PC-3 (cell line): ENCODE results near the gene GPC1. TPM values are rescaled to one million over a fixed set of nuclear protein-coding genes. Genes with fewer than 3 reads are reported as not detected.

Experiments
- ATAC-seq: fragments of 200-7000 bp; cut with Tn5 transposase; 2 replicates; pipeline ENCODE4 v1.9.1; 2020; ENCODE audit warnings: mild to moderate bottlenecking, moderate library complexity
- BruUV-seq: library from RNA; stranded (reverse); fragments of 400-500 nt; replicated peaks from 2 replicates; lab custom pipeline; 2021; lab: Mats Ljungman, UMichigan
- CTCF ChIA-PET: fragments of 300-600 bp; sonication (Branson Sonifier 250); formaldehyde crosslinking; loops from one replicate; lab custom pipeline; 2022; ENCODE audit warnings: antibody characterized with exemption; lab: Charles Lee
- POLR2A ChIA-PET: fragments of 300-600 bp; sonication (Branson Sonifier 250); formaldehyde crosslinking; loops from one replicate; lab custom pipeline; 2022; ENCODE audit warnings: antibody characterized with exemption; ENCODE audit not compliant: unreplicated experiment; lab: Charles Lee
- DNase-seq: peaks from one replicate; pipeline ENCODE4 v3.0.0-alpha.2; 2015
- H2AFZ ChIP-seq: fragments of 300-600 bp; sonication (generic); 2 replicates; pipeline ENCODE4 v1.6.0; 2016; ENCODE audit warnings: antibody characterized with exemption, low read length
- H3F3A ChIP-seq: fragments of 300-600 bp; sonication (generic); one replicate; pipeline ENCODE4 v1.6.0; 2017; ENCODE audit warnings: antibody characterized with exemption, low read length, control low read depth, mild to moderate bottlenecking; ENCODE audit not compliant: unreplicated experiment
- H3K27ac ChIP-seq: fragments of 300-600 bp; sonication (generic); 2 replicates; pipeline ENCODE4 v1.5.1; 2016; ENCODE audit warnings: mild to moderate bottlenecking, low read length
- H3K27me3 ChIP-seq: fragments of 300-600 bp; sonication (generic); 2 replicates; pipeline ENCODE4 v1.6.1; 2016; ENCODE audit warnings: low read length, mixed read lengths
- H3K36me3 ChIP-seq: fragments of 300-600 bp; sonication (generic); 2 replicates; pipeline ENCODE4 v1.6.1; 2016; ENCODE audit warnings: low read depth, mixed run types, low read length, mixed read lengths
- H3K4me1 ChIP-seq: fragments of 300-600 bp; sonication (generic); 2 replicates; pipeline ENCODE4 v1.5.1; 2016; ENCODE audit warnings: low read length; ENCODE audit not compliant: insufficient read depth
- H3K4me2 ChIP-seq: fragments of 300-600 bp; sonication (generic); 2 replicates; pipeline ENCODE4 v1.6.0; 2016; ENCODE audit warnings: low read length
- H3K4me3 ChIP-seq: fragments of 300-600 bp; sonication (generic); 2 replicates; pipeline ENCODE4 v1.5.1; 2016; ENCODE audit warnings: mild to moderate bottlenecking, low read length, mixed read lengths
- H3K79me2 ChIP-seq: fragments of 300-600 bp; sonication (generic); 2 replicates; pipeline ENCODE4 v1.6.1; 2017; ENCODE audit warnings: low read length, mixed read lengths
- H3K9ac ChIP-seq: fragments of 300-600 bp; sonication (generic); 2 replicates; pipeline ENCODE4 v1.6.0; 2016; ENCODE audit warnings: mild to moderate bottlenecking, low read length
- H3K9me2 ChIP-seq: fragments of 300-600 bp; sonication (generic); replicated peaks from 2 replicates; pipeline ENCODE4 v1.6.1; 2016; ENCODE audit warnings: mixed run types, low read length, mixed read lengths
- H3K9me3 ChIP-seq: fragments of 300-600 bp; sonication (generic); 2 replicates; pipeline ENCODE4 v1.6.1; 2016; ENCODE audit warnings: low read length, mixed read lengths
- H4K20me1 ChIP-seq: fragments of 300-600 bp; sonication (generic); 2 replicates; pipeline ENCODE4 v1.6.1; 2016; ENCODE audit warnings: low read length, mixed read lengths
- EZH2 ChIP-seq: fragments of 300-600 bp; sonication (generic); IDR thresholded peaks from one replicate; pipeline ENCODE4 v1.6.1; 2017; ENCODE audit warnings: antibody characterized with exemption, mild to moderate bottlenecking, low read length; ENCODE audit not compliant: unreplicated experiment
- EZH2phosphoT487 ChIP-seq: fragments of 300-600 bp; sonication (generic); IDR thresholded peaks from 2 replicates; pipeline ENCODE4 v1.6.1; 2018; ENCODE audit warnings: mild to moderate bottlenecking, antibody characterized with exemption, low read length, borderline replicate concordance
- intact Hi-C: fragments of 100-400 bp; cut with micrococcal nuclease; formaldehyde crosslinking; loops from 2 replicates; pipeline ENCODE4 v1.9.0; 2023
- total RNA-seq: library from RNA; depleted of rRNA; stranded (reverse); fragments of >200 nt; gene quantifications from 2 replicates; pipeline ENCODE4 v1.2.3, GENCODE V29; 2014
- TF ChIP-seq, protein P1 (sequence below): fragments of 300-600 bp; sonication (generic); conservative IDR thresholded peaks from 2 replicates; pipeline ENCODE4 v1.5.1; 2017; ENCODE audit warnings: antibody characterized with exemption, low read depth, mild to moderate bottlenecking, low read length

GPC1 gene
- total RNA-seq, 1 experiment from 2014 or later = 37.1 TPM

DNA sequence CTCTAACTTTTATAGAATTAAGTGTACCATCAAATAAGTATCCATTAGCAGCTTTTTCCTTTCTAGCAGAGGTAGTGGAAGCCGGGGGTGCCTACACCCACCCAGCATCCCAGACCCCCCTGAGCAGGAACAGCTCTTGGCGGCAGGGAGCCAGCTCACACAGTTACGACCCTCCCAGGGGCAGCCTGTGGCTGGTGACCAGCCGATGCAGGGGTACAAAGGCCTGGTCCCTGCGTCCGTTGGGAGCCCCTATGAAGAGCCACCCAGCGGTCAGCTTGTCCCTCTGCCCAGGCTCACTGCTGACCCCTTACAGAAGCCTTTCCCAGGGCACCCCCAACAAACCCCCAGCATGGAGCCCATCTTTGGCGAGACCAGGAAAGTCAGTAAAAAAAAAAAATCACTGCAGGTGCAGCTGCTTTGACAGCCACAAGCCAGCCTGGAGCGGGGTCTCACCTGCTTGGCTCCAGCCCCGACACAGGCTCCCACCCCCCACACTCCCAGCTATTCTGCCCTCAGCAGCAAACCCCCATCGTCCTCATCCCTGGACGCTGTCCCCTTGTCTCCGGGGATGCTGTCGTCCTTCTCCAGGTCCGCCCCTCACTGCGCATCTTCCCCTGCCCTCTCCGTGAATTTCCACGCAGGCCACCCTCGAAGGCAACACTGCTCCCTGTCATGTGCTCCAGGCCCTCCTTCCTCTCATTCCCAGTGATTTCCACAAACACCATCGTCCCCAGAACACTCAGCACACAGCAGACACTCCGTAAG is 43.1 kb downstream of the GPC1 start:
- no peaks in the 10 kb centered on the region for H3K4me1 ChIP-seq
- H3K27me3 ChIP-seq = no peaks in the 10 kb centered on the region
- H3K27ac ChIP-seq = no peak overlapping the region
- no peak for ATAC-seq
- H3K79me2 ChIP-seq = no peaks in the 10 kb centered on the region
- H4K20me1 ChIP-seq = no peaks in the 10 kb centered on the region
- no peak overlapping the region for H2AFZ ChIP-seq
- DNase-seq = no peak
- no TSS peak for BruUV-seq
- no peaks in the 10 kb centered on the region for H3K9me2 ChIP-seq
- ChIA-PET POLR2A (no interaction called here), CTCF (no interaction called here)
- no peak overlapping the region for H3K4me3 ChIP-seq
- no peak overlapping the region for H3K9ac ChIP-seq
- TF ChIP-seq EZH2phosphoT487 (no peak), EZH2 (no peak)
- TF ChIP-seq, protein P1, sequence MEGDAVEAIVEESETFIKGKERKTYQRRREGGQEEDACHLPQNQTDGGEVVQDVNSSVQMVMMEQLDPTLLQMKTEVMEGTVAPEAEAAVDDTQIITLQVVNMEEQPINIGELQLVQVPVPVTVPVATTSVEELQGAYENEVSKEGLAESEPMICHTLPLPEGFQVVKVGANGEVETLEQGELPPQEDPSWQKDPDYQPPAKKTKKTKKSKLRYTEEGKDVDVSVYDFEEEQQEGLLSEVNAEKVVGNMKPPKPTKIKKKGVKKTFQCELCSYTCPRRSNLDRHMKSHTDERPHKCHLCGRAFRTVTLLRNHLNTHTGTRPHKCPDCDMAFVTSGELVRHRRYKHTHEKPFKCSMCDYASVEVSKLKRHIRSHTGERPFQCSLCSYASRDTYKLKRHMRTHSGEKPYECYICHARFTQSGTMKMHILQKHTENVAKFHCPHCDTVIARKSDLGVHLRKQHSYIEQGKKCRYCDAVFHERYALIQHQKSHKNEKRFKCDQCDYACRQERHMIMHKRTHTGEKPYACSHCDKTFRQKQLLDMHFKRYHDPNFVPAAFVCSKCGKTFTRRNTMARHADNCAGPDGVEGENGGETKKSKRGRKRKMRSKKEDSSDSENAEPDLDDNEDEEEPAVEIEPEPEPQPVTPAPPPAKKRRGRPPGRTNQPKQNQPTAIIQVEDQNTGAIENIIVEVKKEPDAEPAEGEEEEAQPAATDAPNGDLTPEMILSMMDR = no peak
- no peaks in the 10 kb centered on the region for H3F3A ChIP-seq
- no peak overlapping the region for H3K4me2 ChIP-seq
- peaks cover 3% of the 10 kb centered on the region; the same call in 1 of the 2 replicates for H3K9me3 ChIP-seq
- H3K36me3 ChIP-seq = no peaks in the 10 kb centered on the region
- intact Hi-C loops = no loop called here

DNA sequence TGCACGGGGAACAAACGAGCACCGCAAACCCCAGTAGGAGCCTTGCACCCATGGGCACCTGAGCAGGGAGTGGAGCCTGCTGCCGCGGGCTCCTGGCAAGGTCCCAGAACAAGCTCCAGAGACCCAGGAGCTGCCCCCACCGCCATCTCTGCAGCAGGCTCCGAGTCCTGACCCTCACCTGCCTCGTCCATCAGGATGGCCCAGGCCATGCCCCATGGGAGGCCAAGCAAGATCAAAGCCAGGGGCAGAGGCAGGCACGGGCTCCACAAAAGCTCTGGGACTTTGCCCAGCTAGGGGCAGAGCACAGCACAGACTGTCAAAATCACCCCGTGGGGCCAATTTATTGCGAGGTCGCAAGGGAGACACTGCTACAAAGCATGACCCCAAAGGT is 43.6 kb downstream of the GPC1 start:
- H3K4me3 ChIP-seq = no peak overlapping the region
- no peak overlapping the region for H2AFZ ChIP-seq
- H3F3A ChIP-seq = no peaks in the 10 kb centered on the region
- H3K36me3 ChIP-seq = no peaks in the 10 kb centered on the region
- no peaks in the 10 kb centered on the region for H3K9me3 ChIP-seq
- TF ChIP-seq EZH2phosphoT487 (no peak), EZH2 (no peak)
- TF ChIP-seq, protein P1 = no peak
- H3K79me2 ChIP-seq = no peaks in the 10 kb centered on the region
- no peak overlapping the region for H3K4me2 ChIP-seq
- no peak for ATAC-seq
- H3K4me1 ChIP-seq = no peaks in the 10 kb centered on the region
- no peak for DNase-seq
- no peaks in the 10 kb centered on the region for H3K9me2 ChIP-seq
- intact Hi-C loops = no loop called here
- ChIA-PET POLR2A (no interaction called here), CTCF (no interaction called here)
- no peaks in the 10 kb centered on the region for H4K20me1 ChIP-seq
- H3K27ac ChIP-seq = no peak overlapping the region
- no peaks in the 10 kb centered on the region for H3K27me3 ChIP-seq
- no TSS peak for BruUV-seq
- no peak overlapping the region for H3K9ac ChIP-seq

- no peak overlapping the region for H2AFZ ChIP-seq
- no peaks in the 10 kb centered on the region for H3K36me3 ChIP-seq
- H3K9me2 ChIP-seq = no peaks in the 10 kb centered on the region
- ChIA-PET POLR2A (no interaction called here), CTCF (no interaction called here)
- no TSS peak for BruUV-seq
- DNase-seq (no peak), ATAC-seq (no peak)
- H3K9ac ChIP-seq = no peak overlapping the region
- H3K79me2 ChIP-seq = no peaks in the 10 kb centered on the region
- no peak overlapping the region for H3K27ac ChIP-seq
- no peaks in the 10 kb centered on the region for H3F3A ChIP-seq
- TF ChIP-seq EZH2 = no peak
- no peak for TF ChIP-seq EZH2phosphoT487
- TF ChIP-seq, protein P1 = no peak
- no peaks in the 10 kb centered on the region for H3K4me1 ChIP-seq
- H4K20me1 ChIP-seq = no peaks in the 10 kb centered on the region
- H3K9me3 ChIP-seq = no peaks in the 10 kb centered on the region
- H3K4me2 ChIP-seq = no peak overlapping the region
- no peaks in the 10 kb centered on the region for H3K27me3 ChIP-seq
- intact Hi-C loops = no loop called here
- no peak overlapping the region for H3K4me3 ChIP-seq
These were observed 45.6 kb downstream of the GPC1 start for GRCh38 chr2:240480834-240481623.
